NT2/D1 (cell line): ENCODE measurements around the gene IMMP2L.
"Not testable (repeated sequence)": the region's sequence is repeated elsewhere in the genome, so short reads cannot be mapped to it uniquely, and the experiment has no call there.

Source experiments
- DNase-seq: peaks from one replicate; pipeline ENCODE4 v3.0.0-alpha.2; 2011; ENCODE audit warnings: low read depth, low spot score
- H3K27me3 ChIP-seq: 2 replicates; pipeline ENCODE4 v1.6.0; 2011; ENCODE audit warnings: mild to moderate bottlenecking; ENCODE audit not compliant: insufficient read length, insufficient read depth
- H3K36me3 ChIP-seq: 2 replicates; pipeline ENCODE4 v1.6.1; 2011; ENCODE audit warnings: mild to moderate bottlenecking, low read length, mixed read lengths; ENCODE audit not compliant: insufficient read depth, insufficient read length
- H3K4me1 ChIP-seq: 2 replicates; pipeline ENCODE4 v1.5.1; 2011; ENCODE audit not compliant: insufficient read depth, insufficient read length
- H3K4me3 ChIP-seq: 2 replicates; pipeline ENCODE4 v1.5.1; 2011; ENCODE audit warnings: low read depth; ENCODE audit not compliant: insufficient read length
- H3K9ac ChIP-seq: 2 replicates; pipeline ENCODE4 v1.6.0; 2011; ENCODE audit warnings: low read depth; ENCODE audit not compliant: insufficient read length
- H3K9me3 ChIP-seq: 2 replicates; pipeline ENCODE4 v1.5.1; 2011; ENCODE audit warnings: mild to moderate bottlenecking, low read length; ENCODE audit not compliant: insufficient read depth
- SUZ12 ChIP-seq: IDR thresholded peaks from 2 replicates; pipeline ENCODE4 v1.6.1; 2011; ENCODE audit not compliant: insufficient read length, insufficient read depth; ENCODE audit errors: extremely low read depth
- YY1 ChIP-seq: IDR thresholded peaks from 2 replicates; pipeline ENCODE4 v1.6.1; 2011; ENCODE audit not compliant: insufficient read length, insufficient read depth
- ZNF274 ChIP-seq: IDR thresholded peaks from 2 replicates; pipeline ENCODE4 v1.6.1; 2011; ENCODE audit warnings: mild to moderate bottlenecking, low read depth, low read length

IMMP2L gene

GRCh38 chr7:111470998-111471397, 91.3 kb downstream of the IMMP2L start:
- TF ChIP-seq ZNF274 (no peak), YY1 (no peak), SUZ12 (no peak)
- H3K9ac ChIP-seq = no peak overlapping the region
- H3K4me1 ChIP-seq = no peaks in the 10 kb centered on the region
- no peaks in the 10 kb centered on the region for H3K36me3 ChIP-seq
- DNase-seq = no peak
- H3K9me3 ChIP-seq = peaks cover 9% of the 10 kb centered on the region; the same call in 1 of the 2 replicates
- H3K4me3 ChIP-seq = no peak overlapping the region
- H3K27me3 ChIP-seq = no peaks in the 10 kb centered on the region

- not testable (repeated sequence) for H3K27me3 ChIP-seq, DNase-seq, H3K9ac ChIP-seq
Observed at GRCh38 chr7:111469894-111470293, 92.4 kb downstream of the IMMP2L start.

GRCh38 chr7:111465774-111466173, 96.5 kb downstream of the IMMP2L start:
- not testable (repeated sequence) for DNase-seq

More at GRCh38 chr7:111469894-111470293, 92.4 kb downstream of the IMMP2L start:
- H3K4me3 ChIP-seq, H3K9me3 ChIP-seq, H3K36me3 ChIP-seq, H3K4me1 ChIP-seq: not testable (repeated sequence)

GRCh38 chr7:111460695-111461094, 101.6 kb downstream of the IMMP2L start:
- no peaks in the 10 kb centered on the region for H3K4me1 ChIP-seq
- no peak overlapping the region for H3K9ac ChIP-seq
- H3K36me3 ChIP-seq = no peaks in the 10 kb centered on the region
- H3K4me3 ChIP-seq = no peak overlapping the region
- DNase-seq = no peak
- no peaks in the 10 kb centered on the region for H3K9me3 ChIP-seq
- no peak for TF ChIP-seq YY1
- TF ChIP-seq SUZ12 = no peak
- no peak for TF ChIP-seq ZNF274
- H3K27me3 ChIP-seq = no peaks in the 10 kb centered on the region

More at GRCh38 chr7:111465774-111466173, 96.5 kb downstream of the IMMP2L start:
- H3K4me1 ChIP-seq, H3K36me3 ChIP-seq, H3K27me3 ChIP-seq, H3K9me3 ChIP-seq, H3K4me3 ChIP-seq, H3K9ac ChIP-seq: not testable (repeated sequence)

GRCh38 chr7:111459757-111460280, 102.5 kb downstream of the IMMP2L start:
- TF ChIP-seq YY1 (no peak), SUZ12 (no peak), ZNF274 (no peak)
- H3K27me3 ChIP-seq = no peaks in the 10 kb centered on the region
- H3K9ac ChIP-seq = no peak overlapping the region
- no peak overlapping the region for H3K4me3 ChIP-seq
- H3K4me1 ChIP-seq = no peaks in the 10 kb centered on the region
- no peak for DNase-seq
- H3K9me3 ChIP-seq = no peaks in the 10 kb centered on the region
- no peaks in the 10 kb centered on the region for H3K36me3 ChIP-seq

- H3K4me1 ChIP-seq = no peaks in the 10 kb centered on the region
- no peak overlapping the region for H3K4me3 ChIP-seq
- no peak for DNase-seq
- TF ChIP-seq ZNF274 (no peak), YY1 (no peak), SUZ12 (no peak)
- no peaks in the 10 kb centered on the region for H3K36me3 ChIP-seq
- H3K9ac ChIP-seq = no peak overlapping the region
- no peaks in the 10 kb centered on the region for H3K9me3 ChIP-seq
- no peaks in the 10 kb centered on the region for H3K27me3 ChIP-seq
Observed at GRCh38 chr7:111459065-111459756, 103.1 kb downstream of the IMMP2L start.

- H3K36me3 ChIP-seq, H3K27me3 ChIP-seq, H3K9me3 ChIP-seq, H3K4me3 ChIP-seq, DNase-seq, H3K4me1 ChIP-seq, H3K9ac ChIP-seq: not testable (repeated sequence)
Observed at GRCh38 chr7:111450705-111451104, 111.6 kb downstream of the IMMP2L start.

- H3K9ac ChIP-seq, H3K27me3 ChIP-seq, H3K36me3 ChIP-seq, H3K9me3 ChIP-seq, DNase-seq, H3K4me1 ChIP-seq, H3K4me3 ChIP-seq: not testable (repeated sequence)
Observed at GRCh38 chr7:111447502-111447901, 114.8 kb downstream of the IMMP2L start.
